CD1c-positive myeloid dendritic cell (primary cell): Measurements from ENCODE around the gene DNAJC5.
"Not testable (repeated sequence)": the region's sequence is repeated elsewhere in the genome, so short reads cannot be mapped to it uniquely, and the experiment has no call there.

Experiments used
- DNase-seq: peaks from one replicate; pipeline ENCODE4 v3.0.0-alpha.2; 2016; ENCODE audit errors: extremely low spot score

The DNAJC5 gene

GRCh38 chr20:63861365-63861934 is 33.5 kb upstream of the DNAJC5 start, which contains the start of gene ABHD16B:
Gene ABHD16B (plus strand): TSS chr20:63861498. CDS start chr20:63861541, 43 bp downstream.
- no peak for DNase-seq

GRCh38 chr20:63861981-63862901 is 32.7 kb upstream of the DNAJC5 start:
- DNase-seq = no peak

GRCh38 chr20:63863021-63863797 is 31.7 kb upstream of the DNAJC5 start:
- DNase-seq = no peak

- peak; percentile 96 for DNase-seq
Observed at GRCh38 chr20:63863798-63864544, 31.0 kb upstream of the DNAJC5 start.

- no peak for DNase-seq
Observed at GRCh38 chr20:63864545-63864977, 30.4 kb upstream of the DNAJC5 start.

GRCh38 chr20:63864978-63865640 is 29.8 kb upstream of the DNAJC5 start, which contains the start of gene TPD52L2:
Gene TPD52L2 (plus strand): TSS chr20:63865270. CDS start chr20:63865366, 96 bp downstream.
- DNase-seq = peak; percentile 99

DNA sequence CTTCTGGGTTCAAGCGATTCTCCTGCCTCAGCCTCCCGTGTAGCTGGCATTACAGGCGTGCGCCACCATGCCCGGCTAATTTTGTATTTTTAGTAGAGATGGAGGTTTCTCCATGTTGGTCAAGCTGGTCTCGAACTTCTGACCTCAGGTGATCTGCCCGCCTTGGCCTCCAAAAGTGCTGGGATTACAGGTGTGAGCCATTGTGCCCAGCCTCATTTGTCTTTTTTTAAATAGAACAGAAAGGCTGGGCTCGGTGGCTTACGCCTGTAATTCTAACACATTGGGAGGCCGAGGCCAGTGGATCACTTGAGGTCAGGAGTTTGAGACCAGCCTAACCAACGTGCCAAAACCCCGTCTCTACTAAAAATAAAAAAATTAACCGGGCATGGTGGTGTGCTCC is 27.9 kb upstream of the DNAJC5 start:
- DNase-seq = not testable (repeated sequence)

- no peak for DNase-seq
Observed at GRCh38 chr20:63868264-63868663, 26.7 kb upstream of the DNAJC5 start.

DNA sequence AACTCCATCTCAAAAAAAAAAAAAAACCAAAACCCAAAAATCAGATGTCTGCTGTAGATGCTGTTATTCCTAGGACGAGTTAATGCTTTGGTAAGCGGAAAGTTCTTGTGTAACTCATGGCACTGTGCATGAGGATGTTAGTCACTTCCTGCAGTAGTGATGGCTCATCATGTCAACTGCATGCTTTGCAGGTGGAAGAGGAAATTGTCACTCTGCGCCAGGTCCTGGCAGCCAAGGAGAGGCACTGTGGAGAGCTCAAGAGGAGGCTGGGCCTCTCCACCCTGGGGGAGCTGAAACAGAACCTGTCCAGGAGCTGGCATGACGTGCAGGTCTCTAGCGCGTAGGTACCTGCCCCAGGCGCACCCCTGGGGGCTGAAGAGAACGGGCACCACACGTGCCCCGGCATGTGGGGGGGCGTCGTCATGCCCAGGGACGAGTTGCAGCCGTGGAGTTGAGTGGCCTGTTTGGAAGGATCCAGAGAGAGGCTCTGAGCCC is 21.4 kb upstream of the DNAJC5 start:
- DNase-seq = peak; percentile 91

GRCh38 chr20:63874241-63874640 is 20.7 kb upstream of the DNAJC5 start:
- peak; percentile 51 for DNase-seq

DNA sequence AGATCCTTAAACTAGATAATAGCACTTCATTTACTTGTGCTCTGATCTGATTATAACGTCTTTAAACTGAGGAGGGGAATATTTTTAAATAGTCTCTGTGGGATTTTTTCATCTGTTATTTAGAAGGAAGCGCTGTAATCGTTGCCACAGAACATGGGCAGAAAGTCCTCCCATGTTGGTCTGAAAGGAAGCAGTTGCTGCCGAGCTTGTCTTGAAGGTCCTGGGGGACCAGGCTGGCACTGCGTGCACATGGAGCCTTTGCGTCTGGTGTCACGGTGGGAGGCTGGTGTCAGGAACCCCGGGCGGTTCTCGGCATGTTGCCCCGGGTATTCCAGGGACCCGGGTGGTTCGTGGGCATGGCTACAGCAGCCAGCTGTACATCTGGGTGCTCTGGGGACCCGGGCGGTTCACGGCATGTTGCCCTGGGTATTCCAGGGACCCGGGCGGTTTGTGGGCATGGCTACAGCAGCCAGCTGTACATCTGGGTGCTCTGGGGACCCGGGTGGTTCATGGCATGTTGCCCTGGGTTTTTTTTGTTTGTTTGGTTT is 18.4 kb upstream of the DNAJC5 start:
- DNase-seq = no peak

GRCh38 chr20:63877755-63878470 is 17.0 kb upstream of the DNAJC5 start:
- DNase-seq = no peak

DNA sequence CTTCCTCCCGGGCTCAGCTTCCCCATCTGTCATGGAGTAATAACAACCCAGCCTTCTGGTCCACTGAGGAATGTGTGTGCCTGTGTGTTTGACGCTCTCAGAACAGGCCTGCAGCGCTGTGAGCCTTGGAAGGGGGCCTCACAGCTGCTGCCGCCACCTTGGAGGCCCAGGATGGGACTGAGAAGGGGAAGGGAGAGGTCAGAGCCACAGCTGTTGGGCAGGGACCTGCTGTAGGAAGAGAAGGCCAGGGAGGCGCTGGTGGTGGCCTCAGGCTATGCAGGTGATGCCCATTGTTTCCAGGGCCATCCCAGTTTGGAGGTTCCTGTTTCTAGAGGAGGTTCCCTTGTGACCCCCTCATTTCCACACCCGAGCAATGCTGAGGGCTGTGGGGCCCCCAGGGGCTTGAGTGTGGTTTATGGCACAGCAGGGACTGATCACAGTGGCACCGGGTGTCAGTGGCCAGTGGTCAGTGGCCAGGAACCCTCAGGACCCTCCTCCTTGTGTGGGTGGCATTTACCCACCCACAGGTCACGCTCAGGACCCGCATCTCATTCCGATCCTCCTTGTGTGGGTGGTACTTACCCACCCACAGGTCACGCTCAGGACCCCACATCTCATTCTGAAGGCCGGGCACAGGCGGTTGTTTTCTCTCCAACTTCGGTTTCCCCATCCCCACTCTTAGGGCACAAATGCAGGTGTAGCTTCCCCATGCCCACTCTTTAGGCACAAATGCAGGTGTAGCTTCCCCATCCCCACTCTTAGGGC is 15.8 kb upstream of the DNAJC5 start:
- no peak for DNase-seq

- not testable (repeated sequence) for DNase-seq
Observed at GRCh38 chr20:63880901-63881300, 14.0 kb upstream of the DNAJC5 start.

DNA sequence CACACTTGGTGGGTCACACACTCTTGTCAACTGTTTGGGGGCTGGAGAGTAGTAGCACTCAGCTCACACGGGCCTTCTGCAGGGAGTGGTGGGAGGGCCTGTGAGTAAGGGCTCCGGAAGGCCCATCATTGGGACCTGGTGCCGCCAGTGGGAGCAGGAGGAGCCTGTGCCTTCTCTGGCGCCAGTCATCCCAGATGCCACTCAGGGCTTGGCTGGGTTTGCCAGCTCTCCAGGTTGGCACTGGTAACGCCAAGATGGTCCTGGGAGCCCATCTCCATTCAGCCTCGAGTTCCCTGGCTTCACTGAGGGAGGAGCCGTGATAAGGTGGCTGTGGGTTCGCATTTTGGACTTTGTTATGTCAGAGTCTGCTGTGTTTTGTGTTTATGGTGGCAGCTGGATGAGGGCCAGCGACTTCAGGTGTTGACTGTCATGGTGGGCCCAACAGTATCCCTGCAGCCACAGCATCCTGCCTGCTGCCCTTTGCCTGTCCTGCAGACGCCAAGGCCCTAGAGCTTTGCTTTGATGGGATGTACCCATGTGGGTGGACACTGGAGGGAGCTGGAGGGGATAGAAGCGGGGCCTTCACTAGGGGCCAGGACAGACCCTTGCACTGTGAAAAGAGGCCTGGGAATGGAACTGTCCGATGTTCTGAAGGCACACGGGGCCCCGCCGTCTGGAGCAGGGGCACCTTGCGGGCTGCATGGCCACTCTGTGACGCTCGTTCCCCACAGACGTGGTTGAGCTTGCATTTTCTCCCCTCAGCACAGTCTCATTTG is 13.3 kb upstream of the DNAJC5 start:
- no peak for DNase-seq

GRCh38 chr20:63882257-63883200 is 12.4 kb upstream of the DNAJC5 start:
- no peak for DNase-seq

DNA sequence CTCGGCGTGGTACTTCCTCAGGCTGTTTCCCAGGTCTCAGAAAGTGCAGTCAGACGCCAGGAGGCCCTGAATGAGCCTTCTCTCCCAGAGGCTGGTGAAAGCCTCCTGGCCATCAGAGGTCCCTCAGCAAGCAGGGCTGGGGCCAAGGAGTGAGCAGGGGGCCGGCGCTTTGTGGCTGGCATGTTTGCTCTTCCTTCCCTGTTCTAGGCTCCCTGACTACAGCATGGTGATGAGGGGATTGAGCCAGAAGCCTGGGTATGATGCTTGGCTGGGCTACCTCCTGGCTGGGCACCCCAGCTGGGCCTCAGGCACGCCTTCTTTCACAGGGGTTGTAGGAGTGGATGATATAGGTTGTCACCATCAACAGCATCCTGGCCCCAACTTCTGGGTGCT is 11.7 kb upstream of the DNAJC5 start:
- no peak for DNase-seq
